ENCODE data around the gene UST.

UST gene

DNA sequence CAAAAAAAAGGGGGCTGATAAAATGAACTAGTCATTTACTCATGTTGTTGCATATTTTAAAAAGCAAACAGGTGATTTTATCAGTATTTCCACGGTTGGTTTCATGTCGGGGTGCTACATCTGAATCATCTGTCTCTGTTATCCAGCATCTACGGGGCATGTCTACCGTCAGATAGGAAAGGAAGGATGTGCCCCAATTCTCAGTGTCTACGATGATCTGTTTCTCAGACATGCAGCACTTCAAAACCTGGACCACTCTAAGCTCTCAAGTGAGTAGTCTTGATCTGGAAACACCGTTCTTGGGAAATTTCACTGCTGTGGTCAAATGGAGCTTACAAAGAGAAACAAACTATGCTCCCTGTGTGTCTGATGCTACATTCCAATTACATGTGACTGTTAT lies 330.4 kb downstream of the UST start:
- Histone ChIP-seq H3K4me2 (ENCODE audit: low read length) (no peak overlapping the region), H3F3A (ENCODE audit: control insufficient read depth, insufficient read depth) (0 out of 2 replicates have a peak, but pooled peaks cover 6% of the 10 kb centered on the region), H3K36me3 (ENCODE audit: control insufficient read depth, low read length) (no peaks in the 10 kb centered on the region), H3K4me3 (ENCODE audit: low read length) (no peak overlapping the region), H3K27me3 (ENCODE audit: control insufficient read depth, low read length) (peaks cover 10% of the 10 kb centered on the region), H3K9me3 (ENCODE audit: control insufficient read depth, insufficient read depth, low read length) (no peaks in the 10 kb centered on the region), H3K9me2 (replicated peaks; ENCODE audit: control insufficient read depth, low read length) (no peaks in the 10 kb centered on the region), H3K4me1 (ENCODE audit: control insufficient read depth, low read length) (peaks cover 37% of the 10 kb centered on the region), H3K79me2 (ENCODE audit: control insufficient read depth, low read length) (no peaks in the 10 kb centered on the region), H4K20me1 (ENCODE audit: control insufficient read depth, insufficient read depth, low read depth, low read length) (no peaks in the 10 kb centered on the region), H3K27ac (ENCODE audit: low read depth, low read length) (no peak overlapping the region)
- TF ChIP-seq, protein P1, sequence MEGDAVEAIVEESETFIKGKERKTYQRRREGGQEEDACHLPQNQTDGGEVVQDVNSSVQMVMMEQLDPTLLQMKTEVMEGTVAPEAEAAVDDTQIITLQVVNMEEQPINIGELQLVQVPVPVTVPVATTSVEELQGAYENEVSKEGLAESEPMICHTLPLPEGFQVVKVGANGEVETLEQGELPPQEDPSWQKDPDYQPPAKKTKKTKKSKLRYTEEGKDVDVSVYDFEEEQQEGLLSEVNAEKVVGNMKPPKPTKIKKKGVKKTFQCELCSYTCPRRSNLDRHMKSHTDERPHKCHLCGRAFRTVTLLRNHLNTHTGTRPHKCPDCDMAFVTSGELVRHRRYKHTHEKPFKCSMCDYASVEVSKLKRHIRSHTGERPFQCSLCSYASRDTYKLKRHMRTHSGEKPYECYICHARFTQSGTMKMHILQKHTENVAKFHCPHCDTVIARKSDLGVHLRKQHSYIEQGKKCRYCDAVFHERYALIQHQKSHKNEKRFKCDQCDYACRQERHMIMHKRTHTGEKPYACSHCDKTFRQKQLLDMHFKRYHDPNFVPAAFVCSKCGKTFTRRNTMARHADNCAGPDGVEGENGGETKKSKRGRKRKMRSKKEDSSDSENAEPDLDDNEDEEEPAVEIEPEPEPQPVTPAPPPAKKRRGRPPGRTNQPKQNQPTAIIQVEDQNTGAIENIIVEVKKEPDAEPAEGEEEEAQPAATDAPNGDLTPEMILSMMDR (IDR thresholded peaks at IDR 0.05; ENCODE audit: low read depth, low read length, poor library complexity, severe bottlenecking), result no peak
- TF ChIP-seq EZH2phosphoT487 (IDR thresholded peaks at IDR 0.05; ENCODE audit: borderline replicate concordance, low read length), result no peak

DNA sequence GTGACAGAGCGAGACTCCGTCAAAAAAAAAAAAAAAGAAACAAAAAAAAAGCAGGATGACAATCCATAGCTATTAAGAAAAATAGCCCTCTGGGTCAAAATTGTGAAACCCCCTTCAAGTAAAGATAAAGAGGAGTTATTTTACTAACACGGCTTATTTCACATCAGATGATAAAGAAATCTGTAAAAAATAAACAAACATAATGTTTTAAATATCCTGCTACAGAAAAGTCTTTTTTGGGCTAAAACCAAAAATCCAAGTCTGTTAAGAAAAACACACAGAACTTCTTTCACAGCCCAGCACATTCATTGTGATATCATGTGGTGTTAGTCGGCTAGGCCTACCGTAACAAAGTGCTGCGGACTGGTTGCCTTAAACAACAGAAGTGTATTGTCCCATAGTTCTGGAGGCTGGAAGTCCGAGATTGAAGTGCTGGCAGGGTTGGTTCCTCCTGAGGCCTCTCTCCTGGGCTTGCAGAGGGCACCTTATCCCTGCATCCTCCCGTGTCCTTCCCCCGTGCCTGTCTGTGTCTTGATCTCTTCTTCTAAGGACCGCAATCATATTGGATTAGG lies 331.5 kb downstream of the UST start:
- no peak overlapping the region for H3K4me3 ChIP-seq (ENCODE audit: low read length)
- peaks cover 37% of the 10 kb centered on the region for H3K4me1 ChIP-seq (ENCODE audit: control insufficient read depth, low read length)
- H3K27ac ChIP-seq (ENCODE audit: low read depth, low read length), result no peak overlapping the region
- no peaks in the 10 kb centered on the region for H4K20me1 ChIP-seq (ENCODE audit: control insufficient read depth, insufficient read depth, low read depth, low read length)
- H3K4me2 ChIP-seq (ENCODE audit: low read length), result no peak overlapping the region
- H3K9me2 ChIP-seq (replicated peaks; ENCODE audit: control insufficient read depth, low read length), result no peaks in the 10 kb centered on the region
- no peak for TF ChIP-seq EZH2phosphoT487 (IDR thresholded peaks at IDR 0.05; ENCODE audit: borderline replicate concordance, low read length)
- TF ChIP-seq, protein P1 (IDR thresholded peaks at IDR 0.05; ENCODE audit: low read depth, low read length, poor library complexity, severe bottlenecking), result no peak
- no peaks in the 10 kb centered on the region for H3K79me2 ChIP-seq (ENCODE audit: control insufficient read depth, low read length)
- 0 out of 2 replicates have a peak, but pooled peaks cover 6% of the 10 kb centered on the region for H3F3A ChIP-seq (ENCODE audit: control insufficient read depth, insufficient read depth)
- H3K27me3 ChIP-seq (ENCODE audit: control insufficient read depth, low read length), result peaks cover 15% of the 10 kb centered on the region
- no peaks in the 10 kb centered on the region for H3K36me3 ChIP-seq (ENCODE audit: control insufficient read depth, low read length)
- no peaks in the 10 kb centered on the region for H3K9me3 ChIP-seq (ENCODE audit: control insufficient read depth, insufficient read depth, low read length)

DNA sequence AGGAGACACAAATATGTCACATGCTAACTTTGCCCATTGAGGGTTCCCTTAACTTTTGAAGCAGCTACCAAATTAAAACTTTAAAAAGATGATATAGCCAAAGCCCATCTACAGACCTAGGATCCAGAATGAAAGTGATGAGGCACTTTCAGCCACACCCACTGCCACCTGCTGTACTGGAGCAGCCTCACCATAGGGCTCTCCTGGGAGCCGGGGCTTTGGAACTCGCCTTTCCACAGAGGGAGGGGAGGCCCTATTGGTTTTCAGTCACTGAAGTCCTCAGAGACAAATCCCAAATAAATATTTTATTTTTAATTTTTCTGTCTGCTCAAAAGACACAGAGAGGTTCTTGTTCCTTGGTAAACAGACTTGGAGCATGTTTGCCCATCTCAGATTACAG lies 332.6 kb downstream of the UST start:
- no peak for TF ChIP-seq EZH2phosphoT487 (IDR thresholded peaks at IDR 0.05; ENCODE audit: borderline replicate concordance, low read length)
- TF ChIP-seq, protein P1 (IDR thresholded peaks at IDR 0.05; ENCODE audit: low read depth, low read length, poor library complexity, severe bottlenecking), result no peak
- H4K20me1 ChIP-seq (ENCODE audit: control insufficient read depth, insufficient read depth, low read depth, low read length), result no peaks in the 10 kb centered on the region
- H3K4me2 ChIP-seq (ENCODE audit: low read length), result no peak overlapping the region
- no peak overlapping the region for H3K27ac ChIP-seq (ENCODE audit: low read depth, low read length)
- H3K36me3 ChIP-seq (ENCODE audit: control insufficient read depth, low read length), result no peaks in the 10 kb centered on the region
- no peaks in the 10 kb centered on the region for H3K79me2 ChIP-seq (ENCODE audit: control insufficient read depth, low read length)
- no peaks in the 10 kb centered on the region for H3K9me3 ChIP-seq (ENCODE audit: control insufficient read depth, insufficient read depth, low read length)
- H3K9me2 ChIP-seq (replicated peaks; ENCODE audit: control insufficient read depth, low read length), result no peaks in the 10 kb centered on the region
- H3K4me1 ChIP-seq (ENCODE audit: control insufficient read depth, low read length), result peaks cover 37% of the 10 kb centered on the region
- 0 out of 2 replicates have a peak, but pooled peaks cover 6% of the 10 kb centered on the region for H3F3A ChIP-seq (ENCODE audit: control insufficient read depth, insufficient read depth)
- H3K27me3 ChIP-seq (ENCODE audit: control insufficient read depth, low read length), result peaks cover 19% of the 10 kb centered on the region
- H3K4me3 ChIP-seq (ENCODE audit: low read length), result no peak overlapping the region
